H1 (cell line): ENCODE results near the gene LVRN. TPM values are rescaled to one million over a fixed set of nuclear protein-coding genes. Genes with fewer than 3 reads are reported as not detected.

ENCODE experiments used
- CTCF ChIA-PET: fragments of 300-600 bp; sonication (Branson Sonifier 250); formaldehyde crosslinking; loops from one replicate; lab custom pipeline; 2021; ENCODE audit not compliant: partially characterized antibody; lab: Charles Lee
- POLR2A ChIA-PET: fragments of 300-600 bp; sonication (Branson Sonifier 250); formaldehyde crosslinking; loops from one replicate; lab custom pipeline; 2021; ENCODE audit warnings: inconsistent platforms; ENCODE audit not compliant: partially characterized antibody; lab: Charles Lee
- DNase-seq, 2 experiments: peaks; one replicate each; pipeline versions ENCODE4 v3.0.0 to v3.0.0-alpha.2; 2010 to 2022; ENCODE audit warnings: low spot score in 2 of 2, low read depth in 1 of 2, mixed read lengths in 1 of 2
- FAIRE-seq: peaks from 2 replicates; lab custom pipeline; 2011; peaks lifted over from hg19 to GRCh38; lab: Jason Lieb, UNC
- H2AFZ ChIP-seq: 2 replicates; pipeline ENCODE4 v1.8.1; 2012; ENCODE audit warnings: low read length, inconsistent platforms
- H2AK5ac ChIP-seq: 2 replicates; pipeline ENCODE4 v1.6.1; 2013; ENCODE audit warnings: low read depth, low read length
- H2BK120ac ChIP-seq: replicated peaks from 2 replicates; pipeline ENCODE3; 2013; ENCODE audit warnings: low read depth, low read length, inconsistent platforms
- H2BK12ac ChIP-seq: 2 replicates; pipeline ENCODE4 v1.6.1; 2013; ENCODE audit warnings: low read depth, low read length
- H2BK15ac ChIP-seq: 2 replicates; pipeline ENCODE4 v1.6.1; 2013; ENCODE audit warnings: low read length
- H2BK20ac ChIP-seq: 2 replicates; pipeline ENCODE4 v1.6.1; 2013; ENCODE audit warnings: low read length
- H2BK5ac ChIP-seq: 2 replicates; pipeline ENCODE4 v1.6.1; 2013; ENCODE audit warnings: low read depth, low read length
- H3K14ac ChIP-seq: 2 replicates; pipeline ENCODE4 v1.6.1; 2013; ENCODE audit warnings: inconsistent platforms; ENCODE audit not compliant: insufficient read length
- H3K18ac ChIP-seq: 2 replicates; pipeline ENCODE4 v1.6.1; 2013; ENCODE audit warnings: low read length; ENCODE audit errors: extremely low read depth
- H3K23ac ChIP-seq: 2 replicates; pipeline ENCODE4 v1.6.1; 2013; ENCODE audit warnings: inconsistent platforms; ENCODE audit not compliant: insufficient read length
- H3K23me2 ChIP-seq: 2 replicates; pipeline ENCODE4 v1.6.1; 2013; ENCODE audit warnings: low read depth, low read length
- H3K27ac ChIP-seq: 2 replicates; pipeline ENCODE4 v1.6.1; 2011; ENCODE audit warnings: low read depth, low read length, inconsistent platforms
- H3K27me3 ChIP-seq, 4 experiments: replicated peaks in 1 of 4; 1 replicate in 1 of 4; 2 replicates in 3 of 4; pipeline versions ENCODE4 v1.6.1 to v1.8.1; 2011 to 2013; ENCODE audit warnings: low read length in 3 of 4, mild to moderate bottlenecking in 3 of 4, inconsistent platforms in 2 of 4, mixed read lengths in 2 of 4, moderate library complexity in 1 of 4; ENCODE audit not compliant: control insufficient read depth in 3 of 4, insufficient read depth in 3 of 4; ENCODE audit errors: extremely low read depth in 1 of 4
- H3K36me3 ChIP-seq, 4 experiments: 2 replicates each; pipeline versions ENCODE4 v1.6.1 to v1.8.1; 2011 to 2013; ENCODE audit warnings: mild to moderate bottlenecking in 4 of 4, low read length in 3 of 4, moderate library complexity in 2 of 4, control low read depth in 1 of 4, inconsistent platforms in 1 of 4; ENCODE audit not compliant: insufficient read depth in 4 of 4, control insufficient read depth in 2 of 4
- H3K4ac ChIP-seq: replicated peaks from 2 replicates; pipeline ENCODE3; 2013; ENCODE audit warnings: low read length, low read depth, mixed read lengths, inconsistent platforms; ENCODE audit not compliant: insufficient read length
- H3K4me1 ChIP-seq, 4 experiments: replicated peaks in 1 of 4; 1 replicate in 1 of 4; 2 replicates in 3 of 4; pipeline versions ENCODE4 v1.6.1 to v1.8.1; 2011 to 2013; ENCODE audit warnings: low read length in 3 of 4, inconsistent platforms in 2 of 4, mixed read lengths in 1 of 4; ENCODE audit not compliant: insufficient read depth in 4 of 4, control insufficient read depth in 3 of 4
- H3K4me2 ChIP-seq, 2 experiments: 2 replicates each; pipeline versions ENCODE4 v1.6.1 to v1.8.1; 2011 to 2013; ENCODE audit warnings: low read depth in 2 of 2, low read length in 2 of 2, control low read depth in 1 of 2, inconsistent platforms in 1 of 2, mild to moderate bottlenecking in 1 of 2; ENCODE audit not compliant: insufficient read depth in 1 of 2
- H3K4me3 ChIP-seq, 4 experiments: fragments of 200-600, 300-600 bp in 1 of 4; sonication (generic), shearing (Covaris generic), sonication (Bioruptor Twin) in 1 of 4; 2 replicates each; pipeline versions ENCODE4 v1.5.1 to v1.8.1; 2011 to 2016; ENCODE audit warnings: low read length in 4 of 4, low read depth in 3 of 4, control low read depth in 2 of 4, inconsistent platforms in 2 of 4, mild to moderate bottlenecking in 2 of 4, mixed read lengths in 1 of 4, moderate library complexity in 1 of 4; ENCODE audit not compliant: insufficient read depth in 2 of 4; ENCODE audit errors: extremely low read depth in 1 of 4
- H3K56ac ChIP-seq: replicated peaks from 2 replicates; pipeline ENCODE3; 2013; ENCODE audit warnings: low read depth, mild to moderate bottlenecking, mixed read lengths, low read length, inconsistent platforms; ENCODE audit not compliant: insufficient read length
- H3K79me1 ChIP-seq: 2 replicates; pipeline ENCODE4 v1.6.1; 2013; ENCODE audit warnings: low read depth, low read length, control low read depth
- H3K79me2 ChIP-seq, 2 experiments: 2 replicates each; pipeline versions ENCODE4 v1.6.1 to v1.8.1; 2012 to 2013; ENCODE audit warnings: low read length in 2 of 2, mild to moderate bottlenecking in 2 of 2, inconsistent platforms in 1 of 2; ENCODE audit not compliant: insufficient read depth in 2 of 2, control insufficient read depth in 1 of 2
- H3K9ac ChIP-seq, 4 experiments: replicated peaks in 1 of 4; 1 replicate in 1 of 4; 2 replicates in 3 of 4; pipeline versions ENCODE4 v1.6.1 to v1.8.1; 2011 to 2013; ENCODE audit warnings: low read depth in 3 of 4, low read length in 3 of 4, control low read depth in 2 of 4, mild to moderate bottlenecking in 2 of 4, moderate library complexity in 2 of 4, inconsistent platforms in 1 of 4; ENCODE audit errors: extremely low read depth in 1 of 4
- H3K9me3 ChIP-seq, 2 experiments: 2 replicates each; pipeline versions ENCODE4 v1.6.1 to v1.8.1; 2012 to 2013; ENCODE audit warnings: mild to moderate bottlenecking in 2 of 2, moderate library complexity in 2 of 2, control low read depth in 1 of 2, inconsistent platforms in 1 of 2, low read depth in 1 of 2, low read length in 1 of 2, mixed read lengths in 1 of 2; ENCODE audit not compliant: insufficient read depth in 2 of 2
- H4K20me1 ChIP-seq, 2 experiments: replicated peaks in 1 of 2; 2 replicates each; pipeline versions ENCODE3 to v1.8.1; 2011 to 2013; ENCODE audit warnings: inconsistent platforms in 2 of 2, low read length in 2 of 2, mild to moderate bottlenecking in 1 of 2; ENCODE audit not compliant: insufficient read depth in 2 of 2, control insufficient read depth in 1 of 2
- H4K5ac ChIP-seq: 2 replicates; pipeline ENCODE4 v1.6.1; 2013; ENCODE audit warnings: low read length, low read depth, mixed read lengths, inconsistent platforms; ENCODE audit not compliant: insufficient read length
- H4K8ac ChIP-seq: 2 replicates; pipeline ENCODE4 v1.8.0; 2013; ENCODE audit warnings: mild to moderate bottlenecking, moderate library complexity, low read length, inconsistent platforms; ENCODE audit not compliant: insufficient read depth; ENCODE audit errors: extremely low read depth
- H4K91ac ChIP-seq: replicated peaks from 2 replicates; pipeline ENCODE3; 2013; ENCODE audit warnings: low read length, mixed read lengths, inconsistent platforms; ENCODE audit not compliant: insufficient read length
- ATF2 ChIP-seq: IDR thresholded peaks from 2 replicates; pipeline ENCODE4 v1.6.1; 2012; ENCODE audit warnings: low read length, inconsistent platforms
- BACH1 ChIP-seq: IDR thresholded peaks from 2 replicates; pipeline ENCODE4 v1.6.1; 2012; ENCODE audit warnings: low read length, improper control_type of control experiment
- WGBS, 2 experiments: shearing (Covaris generic) in 1 of 2; methylation state at CpG; one replicate each; pipeline versions ENCODE4 v1.1.6 to v1.1.7; 2013 to 2015; ENCODE audit warnings: low lambda C conversion rate in 2 of 2, mixed read lengths in 2 of 2, inconsistent platforms in 1 of 2, low coverage in 1 of 2, missing lambda C conversion rate in 1 of 2; ENCODE audit not compliant: insufficient replicate concordance in 2 of 2, insufficient coverage in 1 of 2, insufficient read length in 1 of 2; ENCODE audit errors: extremely low coverage in 1 of 2, missing lambda C conversion rate in 1 of 2; 5-methylcytosine and 5-hydroxymethylcytosine counted together
- polyA plus RNA-seq, 7 experiments: library from polyadenylated mRNA; depleted of rRNA in 3 of 7; stranded (reverse) in 5 of 7; unstranded in 2 of 7; fragments of >200 nt in 5 of 7; fragments of 200-250 nt in 2 of 7; gene quantifications; 1 replicate in 5 of 7; 2 replicates in 1 of 7; 4 replicates in 1 of 7; pipeline versions ENCODE4 v1.2.1 to v1.2.3, GENCODE V29; 2011 to 2013; ENCODE audit warnings: missing spikeins in 2 of 7, mixed read lengths in 2 of 7
- total RNA-seq: library from RNA; stranded (reverse); fragmentation: NEBNext Ultra II Directional; extraction: Animal tissue kit (Norgen Biotek cat#: 25700); gene quantifications from 2 replicates; pipeline ENCODE4 v1.2.1, GENCODE V29; 2021

Gene LVRN
- total and polyA plus RNA-seq, 2 of the 8 experiments (the other 6 are each of a cell fraction or from before 2014, with no cell fraction given), result 0.08 to 0.09 TPM

GRCh38 chr5:116037236-116037822 lies 75.1 kb downstream of the LVRN start:
- Histone ChIP-seq H4K91ac (no peak overlapping the region), H3K27ac (no peak overlapping the region), H2AFZ (no peak overlapping the region), H3K18ac (no peak overlapping the region), H3K79me1 (no peaks in the 10 kb centered on the region), H3K79me2 (no peaks in the 10 kb centered on the region), H3K56ac (no peak overlapping the region), H3K4ac (no peak overlapping the region), H3K23ac (no peak overlapping the region), H3K23me2 (no peaks in the 10 kb centered on the region), H3K4me2 (no peak overlapping the region), H2BK120ac (no peak overlapping the region), H4K8ac (no peak overlapping the region), H2BK12ac (no peak overlapping the region), H3K9me3 (no peaks in the 10 kb centered on the region), H3K4me1 (peaks cover 0 to 6% (median 0%) of the 10 kb centered on the region in 4 experiments; a peak in 1 of 7 replicates), H2AK5ac (no peak overlapping the region), H3K27me3 (no peaks in the 10 kb centered on the region; a peak in 1 of 7 replicates), H3K14ac (no peak overlapping the region), H4K20me1 (no peaks in the 10 kb centered on the region), H3K4me3 (no peak overlapping the region), H2BK5ac (no peak overlapping the region), H4K5ac (no peak overlapping the region), H3K36me3 (no peaks in the 10 kb centered on the region), H3K9ac (no peak overlapping the region), H2BK20ac (no peak overlapping the region), H2BK15ac (no peak overlapping the region)
- FAIRE-seq (no peak), DNase-seq (no peak)
- CTCF ChIA-PET, result interaction anchor here (1.2 kb wide), 1 partner anchor 195 kb away, joined by 3 read pairs; no protein-coding TSS in a partner anchor
- 61% methylated on average over 3 of the region's 3 CpGs; no CpG with 5 or more reads in 1 of the 2 experiments for WGBS, 2 experiments
- POLR2A ChIA-PET, result no interaction called here
- TF ChIP-seq BACH1 (no peak), ATF2 (no peak)
